ENCODE results near the gene MELTF.

The MELTF gene

GRCh38 chr3:196967412-196968232 is 62.0 kb downstream of the MELTF start:
- no peak for DNase-seq

GRCh38 chr3:196966526-196967401 is 62.9 kb downstream of the MELTF start:
- DNase-seq = no peak

GRCh38 chr3:196965804-196966173 is 63.8 kb downstream of the MELTF start:
- DNase-seq = no peak

GRCh38 chr3:196965112-196965803 is 64.4 kb downstream of the MELTF start:
- no peak for DNase-seq

GRCh38 chr3:196963631-196963953 is 66.0 kb downstream of the MELTF start:
- DNase-seq = no peak

- no peak for DNase-seq
Measured at GRCh38 chr3:196962930-196963630, 66.5 kb downstream of the MELTF start.

- DNase-seq = no peak
Measured at GRCh38 chr3:196962108-196962929, 67.3 kb downstream of the MELTF start.

GRCh38 chr3:196954832-196955231 is 74.8 kb downstream of the MELTF start:
- no peak for DNase-seq

Measured in CD4-positive, alpha-beta T cell treated with Interleukin-17A for 1 hour (primary cell).